Neural cell (in vitro differentiated cells): Measurements from ENCODE around the gene NEDD4L. TPM values are rescaled to one million over a fixed set of nuclear protein-coding genes. Genes with fewer than 3 reads are reported as not detected.

Experiments used
- H2AFZ ChIP-seq: fragments of 200-600, 300-800 bp; sonication (generic), shearing (Covaris generic); 2 replicates; pipeline ENCODE4 v1.6.0; 2014; ENCODE audit warnings: low read depth, mild to moderate bottlenecking, antibody characterized with exemption, low read length, moderate library complexity
- H3F3A ChIP-seq: fragments of 200-600 bp; shearing (Covaris generic); 2 replicates; pipeline ENCODE4 v1.6.1; 2016; ENCODE audit warnings: mild to moderate bottlenecking, moderate library complexity, mixed read lengths, antibody characterized with exemption, low read length; ENCODE audit not compliant: insufficient read depth, poor library complexity, severe bottlenecking
- H3K27ac ChIP-seq: fragments of 200-600, 300-800 bp; sonication (generic), shearing (Covaris generic); 2 replicates; pipeline ENCODE4 v1.5.1; 2014; ENCODE audit warnings: mild to moderate bottlenecking, low read length, moderate library complexity
- H3K27me3 ChIP-seq: fragments of 300-800, 200-600 bp; sonication (generic), shearing (Covaris generic); 2 replicates; pipeline ENCODE4 v1.6.0; 2014; ENCODE audit warnings: mild to moderate bottlenecking, low read depth, low read length, moderate library complexity; ENCODE audit not compliant: insufficient read depth
- H3K36me3 ChIP-seq: fragments of 300-800, 200-600 bp; sonication (generic), shearing (Covaris generic); 2 replicates; pipeline ENCODE4 v1.5.1; 2014; ENCODE audit warnings: mild to moderate bottlenecking, antibody characterized with exemption, low read length, moderate library complexity; ENCODE audit not compliant: insufficient read depth
- H3K4me2 ChIP-seq: fragments of 300-800, 200-600 bp; sonication (generic), shearing (Covaris generic); 2 replicates; pipeline ENCODE4 v1.6.0; 2014; ENCODE audit warnings: mild to moderate bottlenecking, low read length
- H3K4me3 ChIP-seq: fragments of 300-800, 200-600 bp; sonication (generic), shearing (Covaris generic); 2 replicates; pipeline ENCODE4 v1.5.1; 2014; ENCODE audit warnings: mild to moderate bottlenecking, low read length, moderate library complexity
- H3K79me2 ChIP-seq: fragments of 200-600 bp; shearing (Covaris generic); replicated peaks from 2 replicates; pipeline ENCODE4 v1.6.0; 2014; ENCODE audit warnings: mild to moderate bottlenecking, low read length, moderate library complexity; ENCODE audit not compliant: insufficient read depth
- H3K9ac ChIP-seq: fragments of 300-800, 200-600 bp; sonication (generic), shearing (Covaris generic); 2 replicates; pipeline ENCODE4 v1.6.1; 2016; ENCODE audit warnings: mild to moderate bottlenecking, low read length, mixed read lengths
- H3K9me2 ChIP-seq: fragments of 200-600 bp; shearing (Covaris generic); 2 replicates; pipeline ENCODE4 v1.6.1; 2016; ENCODE audit warnings: mild to moderate bottlenecking, low read length, mixed read lengths; ENCODE audit not compliant: insufficient read depth
- H3K9me3 ChIP-seq: fragments of 200-600, 300-800 bp; sonication (generic), shearing (Covaris generic); 2 replicates; pipeline ENCODE4 v1.6.1; 2016; ENCODE audit warnings: mild to moderate bottlenecking, mixed run types, low read length, moderate library complexity, mixed read lengths
- H4K20me1 ChIP-seq: fragments of 200-600 bp; shearing (Covaris generic); 2 replicates; pipeline ENCODE4 v1.6.1; 2016; ENCODE audit warnings: mild to moderate bottlenecking, mixed run types; ENCODE audit not compliant: insufficient read depth
- EP300 ChIP-seq: fragments of 450-650 bp; conservative IDR thresholded peaks from 2 replicates; pipeline ENCODE4 v1.6.1; 2014; ENCODE audit warnings: antibody characterized with exemption, mild to moderate bottlenecking, moderate library complexity; ENCODE audit not compliant: poor library complexity, severe bottlenecking
- EZH2 ChIP-seq: fragments of 200-600, 300-800 bp; shearing (Covaris generic), sonication (generic); IDR thresholded peaks from 2 replicates; pipeline ENCODE4 v1.6.1; 2014; ENCODE audit warnings: antibody characterized with exemption, low read length, borderline replicate concordance, mild to moderate bottlenecking; ENCODE audit not compliant: insufficient read depth, poor library complexity, severe bottlenecking
- MXI1 ChIP-seq: fragments of 450-650 bp; conservative IDR thresholded peaks from 2 replicates; pipeline ENCODE4 v1.6.1; 2014; ENCODE audit warnings: antibody characterized with exemption, mild to moderate bottlenecking; ENCODE audit not compliant: poor library complexity, severe bottlenecking
- POLR2AphosphoS5 ChIP-seq: IDR thresholded peaks from 2 replicates; pipeline ENCODE4 v1.6.1; 2012
- RAD21 ChIP-seq: fragments of 450-650 bp; conservative IDR thresholded peaks from 2 replicates; pipeline ENCODE4 v1.6.1; 2014; ENCODE audit warnings: antibody characterized with exemption, mild to moderate bottlenecking, moderate library complexity
- REST ChIP-seq: IDR thresholded peaks from 2 replicates; pipeline ENCODE4 v1.6.1; 2012; ENCODE audit warnings: borderline replicate concordance
- SMC3 ChIP-seq: fragments of 450-650 bp; conservative IDR thresholded peaks from 2 replicates; pipeline ENCODE4 v1.6.1; 2014; ENCODE audit warnings: antibody characterized with exemption, mild to moderate bottlenecking, moderate library complexity; ENCODE audit not compliant: poor library complexity
- TAF1 ChIP-seq: IDR thresholded peaks from 2 replicates; pipeline ENCODE4 v1.6.1; 2012; ENCODE audit warnings: low read depth
- polyA plus RNA-seq: library from polyadenylated mRNA; depleted of rRNA; stranded (reverse); fragments of >200 nt; gene quantifications from 2 replicates; pipeline ENCODE4 v1.2.3, GENCODE V29; 2014
- TF ChIP-seq, protein P1 (sequence below): fragments of 450-650 bp; IDR thresholded peaks from 2 replicates; pipeline ENCODE4 v1.5.1; 2014; ENCODE audit warnings: antibody characterized with exemption, mild to moderate bottlenecking, moderate library complexity; ENCODE audit not compliant: poor library complexity, severe bottlenecking

NEDD4L gene
- polyA plus RNA-seq, 1 donor from 2014 or later: 97.9 TPM

DNA sequence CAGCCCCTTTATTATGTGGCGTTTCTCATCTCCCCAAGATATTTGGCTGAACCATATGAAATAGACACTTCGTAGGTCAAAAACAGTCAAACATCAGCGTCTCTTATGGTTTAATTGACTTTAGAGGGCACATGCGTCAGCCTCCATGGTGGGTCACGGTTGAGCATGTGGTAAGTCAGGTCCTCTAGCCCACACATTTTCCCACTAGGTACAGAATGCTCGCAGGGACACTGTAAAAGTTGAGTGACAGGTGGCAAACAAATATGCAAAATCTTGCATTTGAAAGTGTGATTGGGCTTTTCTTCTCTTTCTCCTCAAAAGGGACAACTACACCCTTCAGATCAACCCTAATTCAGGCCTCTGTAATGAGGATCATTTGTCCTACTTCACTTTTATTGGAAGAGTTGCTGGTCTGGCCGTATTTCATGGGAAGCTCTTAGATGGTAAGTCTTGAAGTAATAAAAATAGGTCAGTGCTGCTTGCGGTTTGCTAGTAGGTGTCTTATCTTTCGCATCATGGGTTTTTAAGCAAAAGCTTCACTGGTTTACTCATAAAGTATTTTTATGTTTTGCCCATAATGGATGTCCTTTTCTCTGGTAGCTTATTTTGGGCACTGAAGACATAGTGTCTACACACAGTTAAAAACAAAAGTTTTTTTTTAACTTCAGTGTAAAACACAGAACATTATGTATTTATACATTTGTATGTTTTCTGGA is 323.6 kb downstream of the NEDD4L start:
- H3K4me3 ChIP-seq: no peak overlapping the region
- H3F3A ChIP-seq: no peaks in the 10 kb centered on the region
- H2AFZ ChIP-seq: no peak overlapping the region
- no peaks in the 10 kb centered on the region for H3K79me2 ChIP-seq
- no peak for TF ChIP-seq EP300
- TF ChIP-seq TAF1: no peak
- no peak for TF ChIP-seq POLR2AphosphoS5
- TF ChIP-seq EZH2: no peak
- TF ChIP-seq RAD21: no peak
- TF ChIP-seq REST: no peak
- no peak for TF ChIP-seq SMC3
- TF ChIP-seq, protein P1, sequence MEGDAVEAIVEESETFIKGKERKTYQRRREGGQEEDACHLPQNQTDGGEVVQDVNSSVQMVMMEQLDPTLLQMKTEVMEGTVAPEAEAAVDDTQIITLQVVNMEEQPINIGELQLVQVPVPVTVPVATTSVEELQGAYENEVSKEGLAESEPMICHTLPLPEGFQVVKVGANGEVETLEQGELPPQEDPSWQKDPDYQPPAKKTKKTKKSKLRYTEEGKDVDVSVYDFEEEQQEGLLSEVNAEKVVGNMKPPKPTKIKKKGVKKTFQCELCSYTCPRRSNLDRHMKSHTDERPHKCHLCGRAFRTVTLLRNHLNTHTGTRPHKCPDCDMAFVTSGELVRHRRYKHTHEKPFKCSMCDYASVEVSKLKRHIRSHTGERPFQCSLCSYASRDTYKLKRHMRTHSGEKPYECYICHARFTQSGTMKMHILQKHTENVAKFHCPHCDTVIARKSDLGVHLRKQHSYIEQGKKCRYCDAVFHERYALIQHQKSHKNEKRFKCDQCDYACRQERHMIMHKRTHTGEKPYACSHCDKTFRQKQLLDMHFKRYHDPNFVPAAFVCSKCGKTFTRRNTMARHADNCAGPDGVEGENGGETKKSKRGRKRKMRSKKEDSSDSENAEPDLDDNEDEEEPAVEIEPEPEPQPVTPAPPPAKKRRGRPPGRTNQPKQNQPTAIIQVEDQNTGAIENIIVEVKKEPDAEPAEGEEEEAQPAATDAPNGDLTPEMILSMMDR: no peak
- no peak for TF ChIP-seq MXI1
- no peaks in the 10 kb centered on the region for H3K9me2 ChIP-seq
- H4K20me1 ChIP-seq: no peaks in the 10 kb centered on the region
- H3K36me3 ChIP-seq: peaks cover 10% of the 10 kb centered on the region
- H3K9ac ChIP-seq: no peak overlapping the region
- H3K4me2 ChIP-seq: no peak overlapping the region
- no peaks in the 10 kb centered on the region for H3K9me3 ChIP-seq
- no peak overlapping the region for H3K27ac ChIP-seq
- H3K27me3 ChIP-seq: no peaks in the 10 kb centered on the region

DNA sequence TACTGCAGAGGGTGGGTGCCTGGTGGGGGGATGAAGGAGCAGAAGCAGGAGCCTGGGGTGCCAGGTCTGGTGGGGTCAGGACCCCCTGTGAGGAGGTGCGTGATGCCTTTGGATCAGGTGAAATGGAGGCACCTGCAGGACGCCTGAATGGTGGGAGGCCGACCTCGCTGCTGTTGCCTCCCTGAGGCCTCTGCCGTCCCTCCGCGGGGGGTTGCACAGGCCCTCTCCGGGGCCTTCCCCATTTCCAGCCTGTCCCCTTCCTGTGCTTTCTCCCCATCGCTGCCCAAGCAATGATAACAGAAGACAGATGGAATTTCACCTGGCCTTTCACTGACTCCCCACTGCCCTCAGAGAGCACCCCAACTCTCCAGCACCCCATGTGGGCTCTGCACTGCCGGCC is 325.6 kb downstream of the NEDD4L start:
- Histone ChIP-seq H3K27me3 (no peaks in the 10 kb centered on the region), H3K27ac (no peak overlapping the region), H3K36me3 (peaks cover 19% of the 10 kb centered on the region), H3K9ac (no peak overlapping the region), H3K9me3 (no peaks in the 10 kb centered on the region), H3K79me2 (no peaks in the 10 kb centered on the region), H3K4me2 (no peak overlapping the region), H2AFZ (no peak overlapping the region), H4K20me1 (no peaks in the 10 kb centered on the region), H3F3A (no peaks in the 10 kb centered on the region), H3K4me3 (no peak overlapping the region), H3K9me2 (no peaks in the 10 kb centered on the region)
- TF ChIP-seq TAF1: no peak
- TF ChIP-seq REST: no peak
- TF ChIP-seq MXI1: no peak
- TF ChIP-seq EZH2: no peak
- TF ChIP-seq, protein P1: no peak
- TF ChIP-seq RAD21: no peak
